HG02973 (cell line): ENCODE data around the gene CDC42EP4.
A peak's percentile ranks its signal among the peaks of the same experiment; 100 is the strongest.
"Not testable (repeated sequence)": the region's sequence is repeated elsewhere in the genome, so short reads cannot be mapped to it uniquely, and the experiment has no call there.

ENCODE experiments used
- ATAC-seq: cut with Tn5 transposase; IDR thresholded peaks from one replicate; pipeline ENCODE4 v1.9.1; 2021; ENCODE audit warnings: moderate library complexity; ENCODE audit not compliant: unreplicated experiment

Gene CDC42EP4

DNA sequence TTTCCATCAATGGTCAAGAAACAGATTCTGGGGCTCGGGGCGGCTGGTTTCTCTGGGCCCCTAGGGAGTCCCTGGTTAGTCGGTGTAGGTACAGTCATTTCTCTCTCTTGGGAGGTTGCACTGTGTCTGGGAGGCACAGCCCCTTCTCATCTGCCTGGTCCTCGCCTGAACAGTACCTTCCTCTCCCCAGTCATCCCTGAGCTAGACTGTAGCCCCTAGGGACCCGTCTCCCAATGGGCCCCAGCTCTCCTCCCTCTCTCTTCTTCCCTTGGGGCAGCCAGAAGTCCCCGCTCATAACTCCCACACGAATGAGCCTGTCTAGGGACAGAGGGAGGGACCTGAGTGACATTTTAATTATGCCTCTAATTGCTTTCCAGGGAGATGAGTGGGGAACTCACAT is 29.9 kb downstream of the CDC42EP4 start:
- ATAC-seq, result peak; percentile 93

DNA sequence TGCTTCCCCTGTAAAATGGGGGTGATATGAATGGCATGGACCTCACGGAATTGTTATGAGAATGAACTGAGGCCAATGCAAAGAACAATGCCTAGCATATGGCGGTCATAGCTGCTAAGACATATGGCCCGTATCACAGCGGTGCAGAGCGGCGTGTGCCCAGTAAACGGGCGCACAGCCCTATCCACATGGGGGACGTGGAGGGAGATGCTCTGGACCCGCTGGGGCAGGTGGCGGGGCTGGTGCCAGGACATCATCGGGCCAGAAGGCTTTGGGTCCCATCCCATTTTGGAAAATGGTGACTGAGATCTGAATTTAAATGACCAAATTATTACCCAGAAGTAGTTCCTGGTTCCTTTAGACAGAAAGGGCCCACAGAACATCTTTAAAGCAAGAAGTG is 31.6 kb downstream of the CDC42EP4 start:
- ATAC-seq, result no peak

DNA sequence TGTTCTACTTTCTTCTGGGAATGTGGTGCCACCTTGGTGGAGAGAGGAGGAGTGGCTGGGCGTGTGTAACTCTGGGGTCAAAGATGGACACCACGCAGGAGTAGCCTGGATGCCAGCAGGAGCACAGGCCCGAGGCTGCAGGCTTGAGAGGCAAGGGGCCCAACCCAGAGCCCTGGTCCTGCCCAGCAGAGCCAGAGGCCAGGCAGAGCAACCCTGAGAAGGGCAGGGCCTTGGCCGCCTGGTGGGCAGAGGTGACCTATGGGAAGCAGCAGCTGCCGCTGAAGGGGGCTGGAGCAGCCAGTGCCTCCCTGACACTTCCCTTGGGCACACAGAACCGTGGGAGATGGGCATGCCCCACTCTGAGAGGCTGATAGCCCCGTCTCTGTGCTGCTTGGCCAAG is 32.1 kb downstream of the CDC42EP4 start:
- no peak for ATAC-seq

DNA sequence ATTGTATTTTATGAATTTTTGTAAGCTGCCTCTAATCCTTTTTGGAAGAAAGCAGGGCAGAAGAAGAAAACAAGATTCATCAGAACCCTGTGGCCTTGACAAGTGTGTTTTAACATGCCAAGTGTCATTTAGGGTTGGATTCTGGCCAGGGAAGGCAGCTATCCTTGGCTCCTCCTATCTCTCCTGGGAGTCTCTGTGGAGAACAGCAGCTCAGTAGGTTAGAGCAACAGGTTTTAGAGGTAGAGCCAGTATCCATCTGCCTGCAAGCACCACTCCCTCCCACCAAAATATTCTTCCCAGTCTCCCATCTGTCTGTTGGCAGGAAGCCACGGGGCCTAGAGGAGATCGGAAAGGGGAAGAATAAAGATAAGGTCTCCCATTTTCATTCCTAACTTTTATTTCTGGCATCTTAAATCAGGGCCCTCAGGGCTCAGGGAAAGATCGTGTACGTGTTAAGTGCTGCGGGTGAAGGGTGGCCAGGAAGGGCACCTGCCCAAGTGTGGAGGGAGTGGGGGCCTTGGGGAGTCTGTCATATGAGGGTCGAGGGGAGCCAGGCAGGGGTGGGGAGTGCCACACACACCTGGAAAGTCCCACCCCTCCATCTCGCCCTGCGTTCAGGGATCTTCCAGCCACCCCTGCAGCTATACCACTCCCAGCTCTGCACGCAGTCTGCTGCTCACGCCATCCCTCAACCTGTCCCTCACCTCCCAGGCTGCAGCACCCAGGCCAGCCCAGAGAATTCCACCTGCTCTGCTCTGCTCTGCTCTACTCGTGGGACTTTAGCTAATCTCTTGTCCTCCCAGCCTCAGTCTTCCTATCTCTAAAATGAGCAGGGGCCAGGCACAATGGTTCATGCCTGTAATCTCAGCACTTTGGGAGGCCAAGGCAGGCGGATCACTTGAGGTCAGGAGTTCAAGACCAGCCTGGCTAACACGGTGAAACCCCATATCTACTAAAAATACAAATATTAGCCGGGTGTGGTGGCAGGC is 33.0 kb downstream of the CDC42EP4 start:
- ATAC-seq, result no peak

DNA sequence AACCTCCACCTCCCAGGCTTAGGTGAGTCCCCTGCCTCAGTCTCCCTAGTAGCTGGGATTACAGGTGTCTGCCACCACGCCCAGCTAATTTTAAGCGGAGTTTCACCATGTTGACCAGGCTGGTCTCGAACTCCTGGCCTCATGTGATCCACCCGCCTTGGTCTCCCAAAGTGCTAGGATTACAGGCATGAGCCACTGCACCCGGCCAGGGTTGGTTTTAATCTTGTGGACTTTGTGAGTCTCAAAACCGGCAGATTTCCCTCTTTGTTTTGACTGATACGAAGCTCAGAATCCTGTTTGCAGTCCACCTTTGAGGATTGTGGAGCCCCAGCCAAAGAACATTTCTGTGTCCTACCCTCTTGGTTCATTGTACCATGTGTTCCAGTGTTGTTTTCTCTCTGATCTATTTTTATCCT is 33.7 kb downstream of the CDC42EP4 start:
- ATAC-seq, result no peak

DNA sequence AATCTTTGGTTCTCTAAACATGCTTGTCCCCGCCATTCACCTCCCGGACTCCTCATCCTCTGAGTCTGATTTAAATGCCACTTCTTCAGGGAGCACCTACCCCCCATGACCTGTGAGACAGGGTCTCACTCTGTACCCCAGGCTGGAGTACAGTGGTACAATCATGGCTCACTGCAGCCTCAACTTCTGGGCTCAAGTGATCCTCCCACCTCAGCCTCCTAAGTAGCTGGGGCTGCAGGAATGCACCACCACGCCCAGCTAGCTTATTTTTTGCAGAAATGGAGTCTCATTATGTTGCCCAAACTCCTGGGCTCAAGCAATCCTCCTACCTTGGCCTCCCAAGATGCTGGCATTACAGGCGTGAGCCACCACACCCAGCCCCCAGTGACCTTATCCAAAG is 37.3 kb downstream of the CDC42EP4 start:
- no peak for ATAC-seq

DNA sequence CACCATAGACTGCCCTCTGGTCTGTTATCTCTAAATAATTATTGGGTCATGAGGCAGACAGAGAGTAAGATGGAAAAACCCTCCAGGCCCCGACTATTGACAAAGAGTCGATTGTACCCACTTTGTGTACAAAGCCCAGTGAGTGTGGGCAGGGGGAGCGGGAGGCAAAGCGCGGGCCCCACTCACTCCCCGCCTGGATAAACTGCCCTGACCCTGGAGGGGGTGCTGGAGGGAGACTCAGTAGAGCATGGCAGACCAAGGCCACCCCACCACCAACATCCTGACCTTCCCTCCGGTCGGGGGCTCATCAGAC is 38.9 kb downstream of the CDC42EP4 start:
- ATAC-seq, result no peak

DNA sequence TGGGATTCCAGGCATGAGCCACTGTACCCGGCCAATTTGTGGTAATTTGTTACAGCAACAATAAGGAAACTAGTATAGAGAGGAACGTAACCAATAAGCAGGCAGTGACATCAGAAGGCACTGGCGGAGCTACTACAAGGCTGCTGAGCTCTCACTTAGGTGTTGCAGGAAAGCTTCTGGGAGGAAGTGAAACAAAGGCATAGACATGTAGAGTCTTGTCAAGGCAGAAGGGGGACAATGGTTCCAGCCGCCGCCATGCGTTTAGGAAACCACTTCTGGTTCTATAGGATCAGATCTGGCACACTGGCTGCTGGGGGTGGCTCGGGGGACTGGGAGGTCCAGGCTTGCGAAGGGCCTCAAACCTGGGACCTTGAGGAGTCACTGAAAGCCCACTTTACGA is 40.7 kb downstream of the CDC42EP4 start:
- ATAC-seq, result peak; percentile 93

DNA sequence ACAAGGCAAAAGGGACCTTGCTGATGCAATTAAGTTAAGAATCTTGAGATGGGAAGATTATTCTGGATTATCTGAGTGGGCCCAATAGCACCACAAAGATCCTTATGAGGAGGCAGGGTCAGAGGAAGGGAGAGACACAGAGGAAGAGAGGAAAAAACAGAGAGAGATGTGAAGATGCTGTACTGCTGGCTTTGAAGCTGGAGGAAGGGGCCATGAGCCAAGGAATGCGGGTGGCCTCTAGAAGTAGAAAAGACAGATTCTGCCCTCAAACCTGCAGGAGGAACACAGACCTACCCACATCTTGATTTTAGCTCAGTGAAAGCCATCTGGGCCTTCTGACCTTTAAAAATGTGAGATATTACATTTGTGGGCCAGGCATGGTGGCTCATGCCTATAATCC is 42.0 kb downstream of the CDC42EP4 start:
- no peak for ATAC-seq

DNA sequence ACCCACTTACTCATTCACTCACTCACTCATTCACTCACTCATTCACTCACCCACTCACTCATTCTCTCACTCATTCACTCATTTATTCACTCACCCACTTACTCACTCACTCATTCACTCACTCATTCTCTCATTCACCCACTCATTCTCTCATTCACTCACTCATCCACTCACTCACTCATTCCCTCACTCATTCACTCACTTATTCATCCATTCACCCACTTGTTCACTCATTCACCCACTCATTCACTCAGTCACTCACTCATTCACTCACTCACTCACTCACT is 42.5 kb downstream of the CDC42EP4 start:
- ATAC-seq, result no peak

DNA sequence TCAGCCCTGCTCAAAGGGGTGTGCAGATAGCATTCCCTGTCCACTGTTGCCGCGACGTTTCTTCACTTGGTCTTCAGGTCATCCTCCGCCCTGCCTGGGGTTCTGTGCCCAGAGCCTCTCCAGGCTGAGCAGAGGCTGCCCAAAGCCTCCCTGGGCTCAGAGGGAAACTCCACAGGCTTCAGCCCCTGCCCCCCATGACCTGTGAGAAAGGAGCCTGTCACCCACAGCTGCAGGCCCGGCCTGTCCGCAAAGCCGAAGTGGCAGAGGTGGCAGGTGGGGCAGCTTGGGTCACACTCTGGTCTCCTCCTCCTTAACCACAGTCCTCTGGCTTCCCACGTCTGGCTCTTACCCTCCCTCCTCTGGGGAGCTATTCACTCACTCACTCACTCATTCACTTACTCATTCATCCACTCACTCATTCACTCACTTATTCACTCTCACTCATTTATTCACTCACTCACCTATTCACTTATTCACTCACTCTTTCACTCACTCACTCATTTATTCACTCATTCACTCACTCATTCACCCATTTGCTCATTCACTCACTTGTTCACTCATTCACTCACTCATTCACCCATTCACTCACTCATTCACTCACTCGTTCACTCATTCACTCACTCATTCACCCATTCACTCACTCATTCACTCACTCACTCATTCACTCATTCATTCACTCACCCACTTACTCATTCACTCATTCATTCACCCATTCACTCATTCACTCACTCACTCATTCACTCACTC is 43.0 kb downstream of the CDC42EP4 start:
- no peak for ATAC-seq

DNA sequence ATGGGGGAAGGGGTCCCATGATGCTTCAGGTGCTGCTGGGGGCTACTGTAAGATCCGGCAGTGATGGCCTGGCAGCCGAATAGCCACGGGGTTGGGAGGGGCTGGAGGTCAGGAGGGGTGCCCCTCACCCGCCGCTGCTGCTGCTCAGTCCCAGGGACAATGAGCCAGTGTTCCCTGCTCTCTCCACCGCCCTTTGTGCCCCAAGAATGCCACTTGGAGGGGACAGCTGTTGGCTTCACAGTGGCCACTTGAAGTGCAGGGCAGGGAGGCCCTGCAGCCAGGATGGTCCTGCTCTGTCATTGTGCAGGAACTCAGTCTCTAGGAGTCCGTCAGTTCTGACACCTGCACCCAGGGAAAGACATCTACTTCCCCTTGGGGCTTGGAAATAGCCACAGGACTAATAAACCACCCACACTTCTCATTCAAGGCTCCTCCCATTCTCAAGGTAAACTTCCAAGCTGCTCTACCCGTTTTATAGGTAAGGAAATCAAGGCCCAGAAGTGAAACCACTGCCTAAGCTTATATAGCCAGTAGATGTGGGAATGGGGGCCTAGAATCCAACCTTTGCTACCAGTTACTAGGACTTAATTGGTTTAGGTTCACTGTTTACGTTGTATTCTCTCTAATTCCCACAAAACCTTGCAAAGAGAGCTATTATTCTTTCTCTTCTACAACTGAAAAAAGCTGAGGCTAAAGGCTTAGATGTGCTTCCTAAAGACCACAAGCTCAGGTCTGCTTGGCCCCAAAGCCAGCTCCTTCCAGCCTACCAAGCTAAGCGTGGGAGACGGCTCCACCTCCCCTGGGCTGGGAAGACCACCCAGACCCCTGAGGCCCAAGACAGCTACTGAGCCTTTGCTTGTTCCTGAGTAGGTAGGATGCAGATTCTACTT is 43.9 kb downstream of the CDC42EP4 start:
- ATAC-seq, result no peak

DNA sequence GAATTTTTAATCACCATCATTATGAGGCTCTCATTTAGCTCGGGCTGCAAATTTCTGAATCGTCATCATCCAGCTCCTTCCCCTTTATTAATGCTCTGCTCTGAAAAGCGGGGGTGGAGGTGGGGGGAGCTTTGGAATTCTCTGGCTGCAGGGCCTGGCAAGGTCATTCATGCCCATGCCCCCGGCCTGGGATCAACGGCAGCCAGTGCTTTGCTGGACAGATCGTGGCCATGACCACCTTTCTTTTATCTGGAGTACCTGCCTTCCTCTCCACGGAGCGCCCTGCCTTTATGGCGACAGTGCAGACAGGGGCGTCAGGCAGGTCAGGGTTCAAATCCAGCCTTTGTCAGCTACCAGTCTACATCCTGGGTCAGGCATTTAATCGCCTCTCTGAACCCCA is 45.0 kb downstream of the CDC42EP4 start:
- ATAC-seq, result no peak

DNA sequence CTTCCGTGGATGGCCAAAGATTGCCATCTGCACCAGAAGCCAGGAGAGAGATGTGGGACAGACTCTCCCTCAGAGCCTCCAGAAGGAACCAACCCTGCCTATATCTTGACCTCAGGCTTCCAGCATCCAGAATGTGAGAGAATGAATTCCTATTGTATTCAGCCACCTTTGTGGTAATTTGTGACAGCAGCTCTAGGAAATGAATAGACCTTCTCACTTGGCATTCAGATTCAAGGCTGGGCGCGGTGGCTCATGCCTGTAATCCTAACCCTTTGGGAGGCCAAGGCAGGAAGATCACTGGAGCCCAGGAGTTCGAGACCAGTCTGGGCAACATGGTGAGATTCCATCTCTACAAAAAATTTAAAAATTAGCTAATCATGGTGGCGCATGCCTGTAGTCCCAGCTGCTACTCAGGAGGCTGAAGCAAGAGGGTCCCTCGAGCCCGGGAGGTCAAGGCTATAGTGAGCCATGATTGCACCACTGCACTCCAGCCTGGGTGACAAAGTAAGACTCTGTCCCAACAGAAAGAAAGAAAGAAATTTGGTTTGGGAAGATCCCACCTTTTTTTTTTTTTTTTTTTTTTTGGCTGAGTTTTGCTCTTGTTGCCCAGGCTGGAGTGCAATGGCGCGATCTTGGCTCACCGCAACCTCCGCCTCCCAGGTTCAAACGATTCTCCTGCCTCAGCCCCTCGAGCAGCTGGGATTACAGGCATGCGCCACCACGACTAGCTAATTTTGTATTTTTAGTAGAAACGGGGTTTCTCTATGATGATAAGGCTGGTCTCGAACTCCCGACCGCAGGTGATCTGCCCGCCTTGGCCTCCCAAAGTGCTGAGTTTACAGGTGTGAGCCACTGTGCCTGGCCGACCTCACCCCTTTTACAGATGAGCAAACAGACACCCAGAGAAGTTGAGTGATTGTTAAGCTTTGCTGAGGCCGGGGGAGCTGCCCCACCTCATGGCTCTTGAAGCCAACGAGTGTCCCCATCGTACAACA is 45.9 kb downstream of the CDC42EP4 start:
- ATAC-seq, result no peak

DNA sequence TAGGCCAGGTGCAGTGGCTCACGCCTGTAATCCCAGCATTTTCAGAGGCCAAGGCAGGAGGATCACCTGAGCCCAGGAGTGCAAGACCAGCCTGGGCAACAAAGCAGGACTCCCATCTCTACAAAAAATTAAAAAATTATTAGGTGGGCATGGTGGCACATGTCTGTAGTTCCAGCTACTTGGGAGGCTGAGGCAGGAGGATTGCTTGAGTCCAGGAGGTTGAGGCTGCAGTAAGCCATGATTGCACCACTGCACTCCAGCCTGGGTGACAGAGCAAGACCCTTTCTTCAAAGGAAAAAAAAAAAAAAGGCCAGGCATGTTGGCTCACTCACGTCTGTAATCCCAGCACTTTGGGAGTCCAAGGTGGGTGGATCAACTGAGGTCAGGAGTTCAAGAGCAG is 47.4 kb downstream of the CDC42EP4 start:
- not testable (repeated sequence) for ATAC-seq

DNA sequence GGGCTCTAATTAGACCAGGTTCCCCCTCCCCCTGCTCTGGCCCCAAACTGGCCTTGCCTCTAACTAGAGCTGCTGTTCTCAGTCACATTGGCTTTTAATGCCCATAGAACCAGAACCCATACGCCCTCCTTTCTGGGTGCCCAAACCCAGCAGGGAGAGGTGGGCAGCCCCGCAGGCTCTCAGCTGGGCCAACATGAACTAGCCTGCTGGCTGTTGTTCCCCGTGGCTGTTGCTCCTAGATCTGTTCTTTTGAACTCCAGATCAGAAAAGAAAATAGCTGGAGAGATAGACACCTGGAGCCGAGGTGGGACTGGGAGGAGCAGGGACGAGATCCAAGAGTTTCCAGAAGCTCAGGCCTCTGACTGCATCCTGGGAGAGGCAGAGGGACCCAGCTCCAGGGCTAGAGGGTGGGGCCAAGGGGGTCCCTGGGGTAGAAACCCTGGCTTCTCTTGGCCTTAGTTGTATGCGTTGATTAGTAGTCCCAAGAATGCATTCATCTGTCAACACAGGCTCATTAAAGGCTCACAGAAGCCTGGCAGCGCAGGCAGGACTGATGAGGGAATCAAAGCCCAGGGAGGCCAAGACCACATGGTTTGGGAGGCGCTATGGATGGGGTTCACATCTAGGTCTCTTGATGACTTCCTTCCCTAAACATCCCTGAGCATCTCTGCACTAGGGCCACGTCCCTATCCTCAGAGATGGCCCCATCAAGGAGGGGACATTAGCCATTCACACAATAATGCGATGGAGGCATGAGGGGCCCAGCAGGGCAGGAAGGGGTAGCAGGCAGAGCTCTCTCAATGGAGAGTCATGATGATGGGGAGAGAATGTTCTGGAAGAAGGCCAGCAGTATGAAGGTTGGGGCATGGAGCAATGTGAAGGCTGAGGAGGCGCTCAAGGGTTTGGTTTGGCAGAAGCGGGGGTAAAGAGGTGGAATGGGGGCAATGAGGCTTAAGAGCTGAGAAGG is 48.8 kb downstream of the CDC42EP4 start:
- no peak for ATAC-seq

DNA sequence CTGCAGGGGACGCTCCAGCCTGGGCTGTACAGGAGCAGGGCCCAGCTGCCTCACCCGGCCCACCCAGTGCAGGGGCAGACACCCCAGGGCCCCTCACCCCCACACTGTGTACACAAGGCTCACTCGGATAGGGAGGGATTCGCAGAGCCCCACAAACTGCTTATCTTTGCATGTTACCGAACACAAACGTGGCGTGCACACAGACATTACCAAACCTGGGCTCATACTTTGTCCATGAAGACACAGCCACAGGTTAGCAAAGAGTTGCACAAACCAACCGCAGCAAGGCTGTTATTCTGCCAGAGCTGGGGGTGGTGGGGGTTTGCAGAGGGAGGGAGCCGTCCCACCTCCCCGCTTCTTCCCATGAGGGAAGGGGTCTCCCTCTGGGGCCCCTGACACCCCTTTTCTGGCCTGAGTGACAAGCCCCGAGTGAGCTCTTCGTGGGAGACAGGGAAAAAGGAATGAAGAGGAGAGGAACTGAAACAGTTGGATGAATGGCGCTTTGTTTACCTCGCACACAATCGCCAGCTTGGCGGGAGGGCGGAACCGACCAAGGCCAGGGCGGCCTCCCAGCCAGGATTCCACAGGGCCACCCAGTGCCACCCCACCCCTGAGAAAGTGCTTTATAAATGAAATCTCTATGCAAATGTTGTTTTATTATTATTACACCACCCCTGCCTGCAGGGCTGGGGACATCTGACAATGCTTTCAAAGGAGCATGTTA is 49.7 kb downstream of the CDC42EP4 start:
- no peak for ATAC-seq

DNA sequence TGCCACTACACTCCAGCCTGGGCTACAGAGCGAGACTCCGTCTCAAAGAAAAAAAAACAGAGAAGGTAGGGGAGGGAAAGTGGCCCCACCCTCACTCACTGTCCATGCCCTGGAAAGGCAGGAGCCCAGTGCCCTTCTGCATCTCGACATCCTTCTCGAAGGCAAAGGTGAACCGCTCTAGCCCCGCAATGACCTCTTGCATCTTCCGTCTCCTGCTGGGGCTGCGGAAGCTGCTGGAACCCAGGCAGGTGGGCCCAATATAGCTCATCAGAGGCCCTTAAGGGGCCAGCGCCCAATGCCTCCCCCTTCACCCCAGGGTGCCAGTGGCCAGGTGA is 50.2 kb downstream of the CDC42EP4 start, which contains the start of gene CPSF4L:
Gene CPSF4L (minus strand): TSS at position 264 of the 335 bp plus-strand sequence. CDS start 62 bp downstream, at position 202.
- no peak for ATAC-seq
